Subcutaneous adipose tissue (tissue), 4 donors: ENCODE measurements around the gene SOCS3. TPM values are rescaled to one million over a fixed set of nuclear protein-coding genes. Genes with fewer than 3 reads are reported as not detected.

ENCODE experiments used
- total RNA-seq, 4 donors: library from RNA; depleted of rRNA; stranded (reverse); fragments of >200 nt; gene quantifications; one replicate each; pipeline ENCODE4 v1.1.0, GENCODE V29; 2016
- TF ChIP-seq, protein P1 (sequence below): fragments of 450-650 bp; IDR thresholded peaks from one replicate; pipeline ENCODE4 v1.5.1; 2016; ENCODE audit warnings: low read depth, mild to moderate bottlenecking, control low read depth, antibody characterized with exemption, moderate library complexity

The SOCS3 gene
- total RNA-seq, 4 donors from 2014 or later: 15.4 to 33.3 (median 24.7) TPM

DNA sequence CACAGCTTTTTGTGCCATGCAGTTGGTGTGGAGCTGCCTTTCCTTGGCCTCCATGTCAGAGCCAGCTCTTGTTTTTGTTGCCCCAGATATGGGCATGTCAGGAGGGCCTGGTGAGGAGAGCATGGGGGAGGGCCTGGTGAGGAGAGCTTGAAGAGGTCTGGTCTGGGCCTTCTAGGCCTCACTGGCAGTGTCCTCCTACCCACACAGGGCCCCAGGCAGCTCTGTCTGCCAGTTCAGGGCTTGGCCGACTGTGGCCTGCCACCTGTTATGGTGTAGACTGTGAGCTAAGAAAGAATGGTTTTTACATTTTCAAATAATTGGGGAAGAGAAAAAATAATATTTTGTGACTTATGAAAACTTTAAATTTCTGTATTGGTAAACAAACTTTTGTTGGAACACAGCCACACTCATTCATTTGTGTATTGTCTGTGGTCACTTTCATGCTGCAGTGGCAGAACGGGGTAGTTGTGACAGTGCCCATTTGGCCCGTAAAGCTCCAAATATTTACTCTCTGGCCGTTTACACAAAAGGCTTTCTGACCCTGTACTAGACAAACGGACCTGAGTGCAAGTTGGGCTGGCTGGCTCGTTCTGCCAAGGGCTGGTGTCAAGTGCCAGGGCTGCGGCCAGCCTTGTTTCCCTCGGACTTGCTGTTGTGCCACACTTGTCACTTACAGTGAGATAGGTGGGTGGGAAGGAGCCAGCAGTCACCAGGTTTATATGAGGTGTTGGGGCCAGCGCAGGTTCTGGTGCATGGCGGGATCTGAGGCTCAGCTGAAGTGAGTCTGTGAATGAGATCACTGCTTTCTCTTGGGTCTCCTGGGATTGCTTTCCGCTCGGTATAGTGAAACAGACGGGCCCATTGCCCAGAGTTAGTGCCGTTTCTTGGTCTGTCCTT is 36.8 kb upstream of the SOCS3 start:
- TF ChIP-seq, protein P1, sequence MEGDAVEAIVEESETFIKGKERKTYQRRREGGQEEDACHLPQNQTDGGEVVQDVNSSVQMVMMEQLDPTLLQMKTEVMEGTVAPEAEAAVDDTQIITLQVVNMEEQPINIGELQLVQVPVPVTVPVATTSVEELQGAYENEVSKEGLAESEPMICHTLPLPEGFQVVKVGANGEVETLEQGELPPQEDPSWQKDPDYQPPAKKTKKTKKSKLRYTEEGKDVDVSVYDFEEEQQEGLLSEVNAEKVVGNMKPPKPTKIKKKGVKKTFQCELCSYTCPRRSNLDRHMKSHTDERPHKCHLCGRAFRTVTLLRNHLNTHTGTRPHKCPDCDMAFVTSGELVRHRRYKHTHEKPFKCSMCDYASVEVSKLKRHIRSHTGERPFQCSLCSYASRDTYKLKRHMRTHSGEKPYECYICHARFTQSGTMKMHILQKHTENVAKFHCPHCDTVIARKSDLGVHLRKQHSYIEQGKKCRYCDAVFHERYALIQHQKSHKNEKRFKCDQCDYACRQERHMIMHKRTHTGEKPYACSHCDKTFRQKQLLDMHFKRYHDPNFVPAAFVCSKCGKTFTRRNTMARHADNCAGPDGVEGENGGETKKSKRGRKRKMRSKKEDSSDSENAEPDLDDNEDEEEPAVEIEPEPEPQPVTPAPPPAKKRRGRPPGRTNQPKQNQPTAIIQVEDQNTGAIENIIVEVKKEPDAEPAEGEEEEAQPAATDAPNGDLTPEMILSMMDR: no peak

DNA sequence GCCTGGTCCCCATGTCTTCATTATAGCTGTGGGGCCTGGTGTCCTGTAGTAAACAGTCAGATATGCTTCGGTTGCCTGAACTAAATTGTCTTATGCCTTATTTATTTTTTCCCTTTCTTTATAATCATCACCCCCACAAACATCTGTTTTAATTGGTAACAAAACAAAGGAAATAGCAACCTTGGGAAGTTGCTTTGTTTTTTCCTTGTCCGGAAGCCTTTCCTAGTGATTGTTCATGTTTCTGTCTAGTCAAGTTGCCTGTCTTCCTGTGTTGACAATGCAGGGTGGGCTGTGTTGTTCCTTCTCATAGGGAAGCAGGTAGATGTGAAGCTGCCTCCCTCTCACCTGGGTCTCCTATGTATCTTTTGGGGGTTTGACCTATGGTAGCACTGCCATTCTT is 35.3 kb upstream of the SOCS3 start:
- TF ChIP-seq, protein P1: no peak

DNA sequence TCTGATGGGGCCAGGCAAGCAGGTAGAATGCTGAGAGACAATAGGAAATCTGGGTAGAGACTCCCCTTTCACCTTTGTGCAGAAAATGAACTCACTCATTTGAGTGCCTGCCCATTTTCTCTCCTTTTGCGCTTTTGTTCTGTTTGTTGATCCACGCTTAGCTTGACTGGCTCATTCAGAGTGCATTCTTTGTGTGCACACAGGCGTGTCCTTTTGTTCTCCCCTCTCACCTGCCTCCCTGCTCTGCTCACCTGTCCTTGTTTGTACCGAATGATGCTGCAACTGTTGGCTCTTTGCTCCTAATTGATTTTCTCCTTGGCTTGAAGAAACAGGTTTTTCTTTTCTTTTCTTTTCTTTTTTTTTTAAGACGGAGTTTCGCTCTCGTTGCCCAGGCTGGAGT is 34.3 kb upstream of the SOCS3 start:
- TF ChIP-seq, protein P1: no peak

DNA sequence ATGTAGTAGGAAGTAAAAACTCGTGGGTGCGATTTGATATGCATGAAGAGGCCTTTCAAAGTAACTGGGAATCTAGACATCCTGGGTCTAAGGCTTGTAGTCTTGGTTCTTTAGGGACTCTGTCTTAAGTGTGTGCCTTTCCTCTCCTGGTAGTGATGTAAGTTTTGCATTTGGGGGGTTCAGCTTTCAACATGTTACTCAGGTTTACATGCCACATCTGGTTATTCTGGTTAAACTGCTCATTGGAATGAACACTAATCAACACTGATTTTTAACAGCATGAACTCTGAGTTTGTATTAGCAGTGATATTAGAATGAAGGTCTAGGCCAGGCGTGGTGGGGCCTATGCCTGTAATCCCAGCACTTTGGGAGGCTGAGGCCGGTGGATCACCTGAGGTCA is 33.7 kb upstream of the SOCS3 start:
- TF ChIP-seq, protein P1: no peak

DNA sequence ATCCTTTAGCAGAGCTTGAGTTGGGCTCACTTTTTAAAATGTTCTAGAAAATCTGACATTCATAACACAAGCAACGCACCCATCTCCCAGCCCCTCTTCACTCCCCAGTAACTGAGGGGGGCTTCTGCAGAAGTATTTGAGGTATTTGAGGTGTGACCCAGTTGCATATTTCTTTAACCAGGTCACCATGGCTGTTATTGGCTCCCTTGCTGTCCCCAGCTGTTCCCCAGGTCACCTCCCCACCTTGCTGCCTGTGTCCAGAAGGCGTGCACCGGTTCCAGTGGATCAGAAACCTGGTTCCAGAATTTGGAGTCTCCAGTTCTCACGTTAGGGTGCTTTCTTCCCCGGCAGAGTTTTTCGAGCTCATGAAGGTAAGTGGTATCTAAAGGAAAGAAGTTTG is 32.4 kb upstream of the SOCS3 start:
- TF ChIP-seq, protein P1: no peak

DNA sequence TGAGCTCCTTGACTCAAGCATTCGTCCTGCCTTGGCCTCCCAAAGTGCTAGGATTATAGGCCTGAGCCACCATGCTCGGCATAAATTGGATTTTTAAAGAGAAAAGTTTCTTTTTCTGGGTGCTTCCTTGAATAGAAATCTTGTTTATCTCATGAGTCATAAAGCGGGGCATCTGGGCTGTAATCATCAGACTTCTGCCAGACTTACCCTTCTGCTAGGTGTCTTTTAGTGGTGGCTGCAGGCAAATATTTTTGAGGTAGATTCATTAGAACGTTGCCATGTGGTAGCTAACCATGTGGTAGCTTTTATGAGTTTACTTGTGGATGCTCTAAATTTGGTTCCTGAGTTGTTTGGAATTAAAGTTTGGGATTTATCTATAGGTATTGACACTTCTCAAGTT is 32.0 kb upstream of the SOCS3 start:
- TF ChIP-seq, protein P1: no peak

DNA sequence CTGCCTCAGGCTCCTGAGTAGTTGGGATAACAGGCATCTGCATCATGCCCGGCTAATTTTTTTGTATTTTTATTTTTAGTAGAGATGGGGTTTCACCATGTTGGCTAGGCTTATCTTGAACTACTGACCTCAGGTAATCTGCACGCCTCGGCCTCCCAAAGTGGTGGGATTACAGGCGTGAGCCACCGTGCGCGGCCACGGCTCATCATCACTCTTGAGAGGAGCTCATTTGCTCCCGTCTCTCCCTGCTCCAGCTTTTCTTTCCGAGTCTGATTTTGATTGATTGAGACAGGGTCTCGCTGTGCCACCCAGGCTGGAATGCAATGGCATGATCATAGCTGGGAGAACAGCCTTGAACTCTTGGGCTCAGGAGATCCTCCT is 31.2 kb upstream of the SOCS3 start:
- TF ChIP-seq, protein P1: no peak
